ENCODE measurements around the gene NRN1L. TPM values are rescaled to one million over a fixed set of nuclear protein-coding genes. Genes with fewer than 3 reads are reported as not detected.

The NRN1L gene
- total RNA-seq, 1 donor from 2014 or later = 1.4 TPM

DNA sequence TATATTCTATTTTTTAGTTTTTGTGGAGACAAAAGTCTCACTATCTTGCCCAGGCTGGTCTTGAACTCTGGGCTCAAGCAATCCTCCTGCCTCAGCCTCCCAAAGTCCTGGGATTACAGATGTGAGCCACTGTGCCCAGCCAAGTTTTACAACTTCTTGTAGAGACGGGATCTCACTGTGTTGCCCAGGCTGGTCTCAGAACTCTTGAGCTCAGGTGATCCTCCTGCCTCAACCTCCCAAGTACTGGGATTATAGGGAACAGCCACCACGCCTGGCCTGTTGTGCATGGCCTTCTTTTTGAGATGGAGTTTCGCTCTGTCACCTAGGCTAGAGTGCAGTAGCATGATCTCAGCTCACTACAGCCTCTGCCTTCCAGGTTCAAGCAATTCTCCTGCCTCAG, 31.0 kb upstream of the NRN1L start:
- TF ChIP-seq CTCF (IDR thresholded peaks at IDR 0.05) = no peak

GRCh38 chr16:67855789-67856188, 28.9 kb upstream of the NRN1L start:
- ChIA-PET POLR2A (no interaction called here), CTCF (interaction anchor here (0.6 kb wide), 1 partner anchor 1848 kb away, joined by 3 read pairs; no protein-coding TSS in a partner anchor)
- no peak for TF ChIP-seq CTCF (IDR thresholded peaks at IDR 0.05)
- no peak for DNase-seq
- H3K4me3 Mint-ChIP-seq = no peak overlapping the region
- peaks cover 14% of the 10 kb centered on the region for H3K36me3 Mint-ChIP-seq (ENCODE audit: low read depth)
- no peaks in the 10 kb centered on the region for H3K9me3 Mint-ChIP-seq
- H3K27ac Mint-ChIP-seq = no peak overlapping the region
- no peak for ATAC-seq (ENCODE audit: low read depth)
- intact Hi-C loops (cut with micrococcal nuclease) = no loop called here
- H3K27me3 Mint-ChIP-seq = no peaks in the 10 kb centered on the region
- peaks cover 16% of the 10 kb centered on the region for H3K4me1 Mint-ChIP-seq

More for the DNA sequence above, 31.0 kb upstream of the NRN1L start:
- Mint-ChIP-seq H3K4me1 (peaks cover 21% of the 10 kb centered on the region), H3K27ac (no peak overlapping the region), H3K4me3 (no peak overlapping the region), H3K27me3 (no peaks in the 10 kb centered on the region), H3K9me3 (no peaks in the 10 kb centered on the region), H3K36me3 (ENCODE audit: low read depth) (peaks cover 13% of the 10 kb centered on the region)
- CTCF ChIA-PET = no interaction called here
- intact Hi-C loops (cut with micrococcal nuclease) = no loop called here
- ATAC-seq (ENCODE audit: low read depth) = no peak
- DNase-seq = no peak
- POLR2A ChIA-PET = no interaction called here

GRCh38 chr16:67856927-67857546, 27.6 kb upstream of the NRN1L start:
- no peak for TF ChIP-seq CTCF (IDR thresholded peaks at IDR 0.05)
- H3K36me3 Mint-ChIP-seq (ENCODE audit: low read depth) = peaks cover 21% of the 10 kb centered on the region
- POLR2A ChIA-PET = no interaction called here
- intact Hi-C loops (cut with micrococcal nuclease) = no loop called here
- H3K27me3 Mint-ChIP-seq = no peaks in the 10 kb centered on the region
- ATAC-seq (ENCODE audit: low read depth) (no peak), DNase-seq (no peak)
- CTCF ChIA-PET = interaction anchor here (1.1 kb wide), 1 partner anchor 27 kb away, joined by 3 read pairs; no protein-coding TSS in a partner anchor
- H3K27ac Mint-ChIP-seq = no peak overlapping the region
- peaks cover 16% of the 10 kb centered on the region for H3K4me1 Mint-ChIP-seq
- no peaks in the 10 kb centered on the region for H3K9me3 Mint-ChIP-seq
- no peak overlapping the region for H3K4me3 Mint-ChIP-seq

- Mint-ChIP-seq H3K27ac (peak overlapping the region; percentile 13), H3K9me3 (no peaks in the 10 kb centered on the region)
Measured at GRCh38 chr16:67857547-67858233, 27.0 kb upstream of the NRN1L start.

More at GRCh38 chr16:67857547-67858233, 27.0 kb upstream of the NRN1L start:
- ATAC-seq (ENCODE audit: low read depth) (no peak), DNase-seq (no peak)
- CTCF ChIA-PET = interaction anchor here (1.1 kb wide), 1 partner anchor 26 kb away, joined by 3 read pairs; no protein-coding TSS in a partner anchor
- H3K4me1 Mint-ChIP-seq = peaks cover 16% of the 10 kb centered on the region
- intact Hi-C loops (cut with micrococcal nuclease) = no loop called here
- H3K4me3 Mint-ChIP-seq = no peak overlapping the region
- TF ChIP-seq CTCF (IDR thresholded peaks at IDR 0.05) = no peak
- H3K36me3 Mint-ChIP-seq (ENCODE audit: low read depth) = peaks cover 21% of the 10 kb centered on the region
- POLR2A ChIA-PET = interaction anchor here (0.6 kb wide), 1 partner anchor 386 kb away, joined by 4 read pairs; no protein-coding TSS in a partner anchor
- H3K27me3 Mint-ChIP-seq = no peaks in the 10 kb centered on the region
